IPS-18a (cell line): ENCODE measurements around the gene FAM171A2.

Experiments
- H3K27ac ChIP-seq: one replicate; pipeline ENCODE4 v1.5.1; 2013; ENCODE audit warnings: low read length
- H3K27me3 ChIP-seq: one replicate; pipeline ENCODE4 v1.6.1; 2013; ENCODE audit warnings: mild to moderate bottlenecking, low read length; ENCODE audit not compliant: control insufficient read depth, insufficient read depth
- H3K36me3 ChIP-seq: one replicate; pipeline ENCODE4 v1.6.1; 2013; ENCODE audit warnings: low read depth, low read length; ENCODE audit not compliant: control insufficient read depth
- H3K4me1 ChIP-seq: one replicate; pipeline ENCODE4 v1.6.1; 2013; ENCODE audit warnings: low read depth, low read length; ENCODE audit not compliant: control insufficient read depth
- H3K4me3 ChIP-seq: one replicate; pipeline ENCODE4 v1.5.1; 2013; ENCODE audit warnings: low read length
- H3K9ac ChIP-seq: one replicate; pipeline ENCODE4 v1.6.1; 2013; ENCODE audit warnings: mild to moderate bottlenecking, low read length, moderate library complexity
- H3K9me3 ChIP-seq: one replicate; pipeline ENCODE4 v1.6.1; 2013; ENCODE audit warnings: low read depth, low read length; ENCODE audit not compliant: control insufficient read depth

FAM171A2 gene

DNA sequence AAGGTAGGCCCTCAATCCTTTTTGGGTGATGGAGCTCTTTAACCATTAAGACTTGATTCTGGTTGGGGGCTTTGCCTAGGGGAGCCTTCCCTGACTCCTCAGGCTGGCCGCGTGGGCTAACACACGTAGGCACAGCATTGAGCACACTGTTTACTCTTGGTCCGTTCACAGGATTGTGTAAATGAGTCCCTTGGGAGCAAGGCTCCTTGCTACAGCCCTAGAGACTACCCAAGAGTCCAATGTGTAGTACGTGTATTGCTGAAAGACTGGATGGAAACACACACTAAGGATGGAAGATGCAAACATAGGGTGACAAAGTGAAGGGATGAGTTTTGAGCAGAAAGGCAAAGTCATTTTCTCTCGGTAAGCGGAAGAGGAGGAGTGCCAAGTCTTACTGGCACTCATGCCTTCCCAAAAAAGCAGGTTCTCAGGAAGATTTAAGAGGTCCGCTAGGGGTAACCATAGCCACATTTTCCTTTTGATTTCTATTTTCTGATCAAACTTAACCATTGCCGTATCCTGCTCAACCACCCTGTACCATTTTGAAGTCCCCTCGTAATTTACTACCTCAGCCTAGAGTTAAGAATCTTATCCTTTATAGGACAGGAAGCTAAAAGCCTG, 26.7 kb upstream of the FAM171A2 start:
- H3K27ac ChIP-seq: no peak overlapping the region
- no peak overlapping the region for H3K9ac ChIP-seq

DNA sequence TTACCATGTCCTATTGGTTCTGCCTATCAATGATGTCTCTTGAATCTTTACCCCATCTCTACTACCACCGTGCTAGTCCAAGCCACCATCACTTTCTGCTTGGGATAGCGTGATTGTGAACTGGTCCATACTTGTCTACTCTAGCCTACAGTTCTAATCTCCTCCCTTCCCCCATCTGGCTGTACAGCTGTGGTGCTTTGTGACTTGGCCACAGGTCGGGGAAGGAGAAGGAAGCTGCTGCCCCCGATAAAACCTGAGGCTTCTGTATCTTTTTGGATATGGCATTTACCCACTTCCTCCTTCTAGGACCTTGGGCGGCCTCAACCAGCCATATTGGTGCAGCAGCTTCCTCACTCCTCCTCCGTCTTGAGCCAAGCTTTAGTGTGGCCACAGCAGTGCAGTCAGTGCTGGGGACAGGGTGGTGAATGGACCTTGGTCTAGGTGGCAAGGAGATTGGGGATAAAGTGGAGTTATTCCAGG, 26.1 kb upstream of the FAM171A2 start:
- Histone ChIP-seq H3K4me3 (no peak overlapping the region), H3K36me3 (no peaks in the 10 kb centered on the region), H3K9ac (no peak overlapping the region), H3K4me1 (peaks cover 7% of the 10 kb centered on the region), H3K27me3 (peaks cover 16% of the 10 kb centered on the region), H3K9me3 (no peaks in the 10 kb centered on the region), H3K27ac (no peak overlapping the region)

More for the DNA sequence above, 26.7 kb upstream of the FAM171A2 start:
- H3K4me3 ChIP-seq: no peak overlapping the region
- no peaks in the 10 kb centered on the region for H3K36me3 ChIP-seq
- H3K4me1 ChIP-seq: peaks cover 3% of the 10 kb centered on the region
- H3K9me3 ChIP-seq: no peaks in the 10 kb centered on the region
- H3K27me3 ChIP-seq: peaks cover 14% of the 10 kb centered on the region

DNA sequence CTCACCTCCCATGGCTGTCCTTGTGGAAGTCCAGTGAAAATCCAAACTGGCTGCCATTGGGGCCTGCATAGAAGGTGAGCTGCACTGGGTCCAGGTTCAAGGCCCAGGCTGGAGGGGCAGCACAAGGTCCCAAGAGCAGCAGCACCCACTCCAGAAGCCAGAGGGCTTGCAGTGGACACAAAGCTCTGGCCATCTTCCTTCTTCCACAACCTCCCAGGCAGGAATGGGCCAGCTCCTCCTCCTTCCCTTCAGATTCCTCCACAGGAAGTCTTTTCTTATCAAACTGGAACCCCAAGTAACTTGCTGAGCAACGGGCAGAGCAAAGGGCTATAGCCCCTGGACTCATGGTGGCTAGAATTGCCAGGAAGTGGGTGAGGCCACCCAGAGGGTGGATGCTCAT, 25.6 kb upstream of the FAM171A2 start, which contains the start of gene ITGA2B:
TSS of gene ITGA2B (minus strand) at position 369 of the 400 bp plus-strand sequence. CDS start at position 193, 176 bp downstream.
- Histone ChIP-seq H3K4me3 (no peak within 1 kb of the TSS), H3K4me1 (peaks cover 10% of the 10 kb centered on the region)

DNA sequence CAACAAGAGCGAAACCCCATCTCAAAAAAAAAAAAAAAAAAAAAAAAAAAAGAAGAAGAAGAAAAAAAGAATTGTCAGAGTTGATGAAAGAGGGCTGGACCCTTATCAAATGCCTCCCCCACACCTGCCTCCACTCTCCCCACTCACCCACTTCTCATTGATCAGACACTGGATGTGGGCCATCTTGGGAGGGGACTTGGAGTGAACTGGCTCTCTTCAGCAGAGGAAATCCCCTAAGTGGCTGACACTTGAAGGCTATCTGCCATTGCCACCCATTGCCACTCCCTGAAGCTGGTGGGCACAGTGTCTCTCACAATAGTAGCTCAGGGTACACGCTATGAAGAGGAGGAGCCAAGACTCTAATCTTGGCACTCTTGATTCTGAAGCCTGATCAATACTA, 24.2 kb upstream of the FAM171A2 start:
- Histone ChIP-seq H3K27me3 (peaks cover 36% of the 10 kb centered on the region), H3K4me3 (no peak overlapping the region), H3K9me3 (no peaks in the 10 kb centered on the region), H3K36me3 (no peaks in the 10 kb centered on the region), H3K27ac (no peak overlapping the region), H3K9ac (no peak overlapping the region), H3K4me1 (peaks cover 11% of the 10 kb centered on the region)

More for the DNA sequence above, 25.6 kb upstream of the FAM171A2 start, which contains the start of gene ITGA2B:
- Histone ChIP-seq H3K27ac (no peak within 1 kb of the TSS), H3K36me3 (no peaks in the 10 kb centered on the region), H3K9me3 (no peaks in the 10 kb centered on the region), H3K27me3 (peaks cover 21% of the 10 kb centered on the region), H3K9ac (no peak within 1 kb of the TSS)

DNA sequence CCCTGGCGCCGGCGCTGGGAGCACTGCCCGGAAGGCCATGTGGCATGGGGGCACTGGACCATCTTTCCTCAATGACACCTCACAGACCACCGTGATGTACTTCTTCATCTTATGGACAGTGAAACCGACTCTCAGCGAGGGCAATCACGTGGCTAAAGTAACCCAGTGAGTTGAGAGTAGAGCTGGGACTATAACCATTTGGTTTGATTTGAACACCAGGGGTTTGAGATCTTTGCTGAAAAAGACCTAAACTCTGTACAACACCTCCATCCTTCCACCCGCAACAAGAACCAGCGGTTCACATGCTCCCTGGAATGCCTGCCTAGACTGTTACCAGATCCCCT, 22.5 kb upstream of the FAM171A2 start:
- Histone ChIP-seq H3K27me3 (peaks cover 46% of the 10 kb centered on the region), H3K36me3 (no peaks in the 10 kb centered on the region), H3K4me1 (peaks cover 11% of the 10 kb centered on the region), H3K4me3 (peak overlapping the region; percentile 71), H3K27ac (no peak overlapping the region), H3K9ac (no peak overlapping the region), H3K9me3 (no peaks in the 10 kb centered on the region)

DNA sequence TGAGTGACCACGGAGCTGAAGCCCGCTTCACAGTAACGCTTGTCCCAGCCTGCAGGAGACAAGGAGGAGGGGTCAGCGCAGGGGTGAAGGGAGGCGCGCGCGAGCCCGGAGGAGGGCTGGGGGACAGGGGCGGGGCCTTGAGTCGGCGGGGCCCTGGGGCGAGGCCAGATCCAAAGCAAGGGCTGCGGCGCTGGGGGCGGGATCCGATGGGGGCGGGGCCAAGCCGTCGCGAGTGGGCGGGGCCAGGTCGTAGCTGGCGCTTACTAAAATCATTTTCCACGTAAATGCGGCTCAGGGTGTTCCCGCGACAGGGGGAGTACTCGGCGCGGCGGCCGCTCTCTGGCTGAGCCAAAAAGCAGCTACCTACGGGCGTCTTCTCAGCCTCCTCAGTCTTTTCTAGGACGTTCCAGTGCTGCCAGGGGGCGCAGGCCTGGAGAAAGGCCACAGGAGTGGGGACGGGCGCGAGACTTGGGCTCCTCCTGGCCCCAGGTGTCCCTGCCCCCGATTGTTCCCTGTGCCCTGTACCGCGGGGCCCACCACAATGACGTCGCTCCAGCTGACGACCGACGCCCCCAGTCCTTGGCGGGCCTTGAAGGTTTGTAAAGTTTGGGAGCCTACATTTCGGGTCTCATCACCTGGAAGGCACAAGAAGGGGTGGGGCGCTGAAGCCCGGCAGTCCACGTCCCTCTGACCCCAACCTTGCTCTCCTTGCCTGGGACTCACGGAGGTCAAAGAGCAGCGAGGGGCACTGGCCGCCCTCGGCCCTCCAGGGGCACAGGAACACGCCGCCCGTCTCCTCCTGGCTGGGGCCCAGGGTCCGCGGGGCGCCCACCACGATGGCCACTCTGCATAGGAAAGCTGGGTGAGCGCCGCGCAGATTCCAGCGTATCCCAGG, 21.9 kb upstream of the FAM171A2 start:
- Histone ChIP-seq H3K27ac (no peak overlapping the region), H3K9ac (no peak overlapping the region), H3K36me3 (no peaks in the 10 kb centered on the region), H3K27me3 (peaks cover 46% of the 10 kb centered on the region), H3K4me3 (peak overlapping the region; percentile 71), H3K9me3 (no peaks in the 10 kb centered on the region), H3K4me1 (peaks cover 11% of the 10 kb centered on the region)

DNA sequence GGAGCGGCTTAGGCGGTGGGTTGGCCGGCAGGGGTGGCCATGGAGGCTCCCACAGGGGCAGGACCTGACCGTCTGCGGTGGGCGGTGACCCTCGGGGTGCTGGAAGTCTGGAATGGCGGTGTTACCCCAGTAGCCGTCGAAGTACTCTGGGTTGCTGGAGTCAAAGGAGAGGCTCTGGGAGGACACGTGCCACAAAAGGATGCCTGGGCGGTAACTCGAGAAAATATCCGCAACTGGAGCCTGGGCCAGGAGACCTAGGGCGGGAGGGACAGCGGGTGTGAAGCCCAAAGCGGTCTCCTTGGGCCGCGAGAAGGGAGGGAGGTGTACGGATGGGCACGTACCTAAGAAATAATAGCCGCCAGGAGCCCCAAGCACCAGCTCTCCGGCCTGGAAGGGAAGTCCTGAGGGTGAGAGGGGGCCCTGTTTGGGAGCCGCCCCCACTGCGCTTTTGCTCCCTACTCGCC, 21.2 kb upstream of the FAM171A2 start:
- peaks cover 11% of the 10 kb centered on the region for H3K4me1 ChIP-seq
- H3K36me3 ChIP-seq: no peaks in the 10 kb centered on the region
- peaks cover 46% of the 10 kb centered on the region for H3K27me3 ChIP-seq
- H3K9me3 ChIP-seq: no peaks in the 10 kb centered on the region
- H3K27ac ChIP-seq: no peak overlapping the region
- peak overlapping the region; percentile 71 for H3K4me3 ChIP-seq
- peak overlapping the region; percentile 39 for H3K9ac ChIP-seq

DNA sequence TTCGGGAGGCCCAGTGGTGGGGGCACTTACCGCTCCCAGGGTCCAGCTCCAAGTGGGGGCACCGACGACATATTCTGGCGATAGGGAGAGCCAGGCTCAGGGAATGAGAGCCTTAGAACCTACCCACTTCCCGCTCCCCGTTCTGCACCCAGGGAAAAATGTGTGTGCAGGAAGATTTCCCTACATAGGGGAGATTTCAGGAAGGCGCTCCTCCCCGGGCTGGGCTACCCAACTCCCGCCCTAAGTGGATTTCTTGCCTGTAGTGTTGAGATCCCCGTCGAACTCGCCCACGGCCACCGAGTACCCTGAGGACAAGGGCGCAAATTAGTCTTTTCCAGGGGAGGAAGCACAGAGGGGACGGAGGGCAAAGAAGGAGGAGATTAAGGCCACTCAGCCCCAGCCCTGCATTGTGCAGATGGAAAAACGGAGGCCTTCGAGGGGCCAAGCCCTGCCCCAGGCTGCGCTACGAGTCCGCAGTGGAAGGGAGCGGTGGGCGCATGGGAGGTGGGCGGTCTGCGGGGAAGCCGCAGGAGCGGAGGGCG, 20.7 kb upstream of the FAM171A2 start:
- Histone ChIP-seq H3K36me3 (no peaks in the 10 kb centered on the region), H3K4me1 (peaks cover 11% of the 10 kb centered on the region), H3K27me3 (peaks cover 46% of the 10 kb centered on the region), H3K9ac (peak overlapping the region; percentile 39), H3K4me3 (peak overlapping the region; percentile 71), H3K9me3 (no peaks in the 10 kb centered on the region), H3K27ac (no peak overlapping the region)

DNA sequence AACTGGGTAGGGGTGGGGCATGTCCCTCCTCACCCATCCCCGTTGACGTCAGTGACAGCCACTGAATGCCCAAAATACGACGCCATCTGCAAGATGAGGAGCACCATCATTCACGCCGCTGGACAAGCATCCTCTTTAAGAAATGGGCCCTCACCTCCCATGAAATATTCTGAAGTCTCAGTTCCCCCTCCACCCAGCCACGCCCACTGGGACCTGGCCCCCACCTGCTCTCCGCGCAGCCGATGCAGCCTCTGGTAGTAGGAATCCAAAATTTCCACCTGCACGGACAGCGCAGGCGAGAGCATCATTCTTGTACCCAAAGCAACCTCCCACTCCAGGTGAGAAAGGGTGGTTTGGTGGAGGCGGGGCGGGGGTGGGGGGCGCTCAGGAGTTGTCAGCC, 20.2 kb upstream of the FAM171A2 start:
- H3K27ac ChIP-seq: no peak overlapping the region
- no peaks in the 10 kb centered on the region for H3K36me3 ChIP-seq
- H3K27me3 ChIP-seq: peaks cover 46% of the 10 kb centered on the region
- no peak overlapping the region for H3K4me3 ChIP-seq
- H3K9me3 ChIP-seq: no peaks in the 10 kb centered on the region
- H3K4me1 ChIP-seq: peaks cover 11% of the 10 kb centered on the region
- H3K9ac ChIP-seq: no peak overlapping the region

DNA sequence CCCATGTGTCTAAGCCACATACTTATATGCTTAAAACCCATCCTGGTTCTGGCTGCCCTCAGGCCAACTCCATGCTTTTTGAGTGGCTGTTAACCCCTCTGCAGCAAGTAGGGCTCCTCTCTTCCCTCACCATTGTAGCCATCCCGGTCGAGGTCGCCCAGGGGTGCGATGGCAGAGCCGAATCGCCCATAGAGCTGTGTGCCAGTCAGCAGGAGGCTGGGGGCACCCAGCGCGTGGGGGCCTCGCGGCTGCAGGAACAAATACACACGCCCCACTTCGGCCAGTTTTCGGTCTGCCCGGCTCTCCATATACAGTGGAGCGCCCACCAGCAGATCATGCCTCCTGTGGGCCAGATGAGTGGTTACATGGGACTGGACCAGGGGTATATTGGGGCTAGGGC, 19.7 kb upstream of the FAM171A2 start:
- peaks cover 46% of the 10 kb centered on the region for H3K27me3 ChIP-seq
- no peak overlapping the region for H3K9ac ChIP-seq
- peaks cover 11% of the 10 kb centered on the region for H3K4me1 ChIP-seq
- H3K4me3 ChIP-seq: no peak overlapping the region
- H3K27ac ChIP-seq: no peak overlapping the region
- no peaks in the 10 kb centered on the region for H3K36me3 ChIP-seq
- no peaks in the 10 kb centered on the region for H3K9me3 ChIP-seq

DNA sequence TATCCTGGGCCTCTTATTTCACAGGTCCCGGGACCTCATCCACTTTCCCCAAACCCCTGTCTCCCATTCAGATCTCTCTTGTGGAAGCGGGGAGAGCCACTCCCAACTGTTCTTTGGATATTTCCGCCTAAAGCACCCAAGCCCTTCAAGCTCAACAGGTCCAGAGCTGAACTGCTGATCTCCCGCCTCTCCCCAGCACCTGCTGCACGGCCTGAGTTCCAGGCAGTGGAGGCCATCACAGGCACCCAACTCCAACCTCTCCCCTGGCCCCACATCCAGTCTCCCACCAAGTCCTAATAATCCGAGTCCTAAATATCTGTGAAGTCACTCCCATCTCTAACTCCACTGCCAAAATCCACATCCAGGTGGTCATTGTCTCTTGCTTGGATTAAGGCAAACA, 19.3 kb upstream of the FAM171A2 start:
- Histone ChIP-seq H3K9ac (no peak overlapping the region), H3K36me3 (no peaks in the 10 kb centered on the region), H3K27ac (no peak overlapping the region), H3K4me1 (peaks cover 11% of the 10 kb centered on the region), H3K4me3 (no peak overlapping the region), H3K27me3 (peaks cover 46% of the 10 kb centered on the region), H3K9me3 (no peaks in the 10 kb centered on the region)
